HEK293 (cell line): ENCODE data around the gene MGMT.

Experiments used
- BCL11A ChIP-seq: fragments of 450-650 bp; formaldehyde crosslinking; IDR thresholded peaks from 2 replicates; pipeline ENCODE4 v1.5.1; 2016; ENCODE audit warnings: low read depth, missing biosample characterization, missing genetic modification characterization
- CTCF ChIP-seq: fragments of 450-650 bp; formaldehyde crosslinking; IDR thresholded peaks from 2 replicates; pipeline ENCODE4 v1.5.1; 2016; ENCODE audit warnings: missing biosample characterization, missing genetic modification characterization
- REST ChIP-seq: fragments of 450-650 bp; formaldehyde crosslinking; IDR thresholded peaks from 2 replicates; pipeline ENCODE4 v1.5.1; 2016; ENCODE audit warnings: missing biosample characterization, missing genetic modification characterization
- ZNF530 ChIP-seq: fragments of 450-650 bp; formaldehyde crosslinking; IDR thresholded peaks from 2 replicates; pipeline ENCODE4 v1.5.1; 2016; ENCODE audit warnings: low read depth, missing biosample characterization, missing genetic modification characterization
- ZNF747 ChIP-seq: fragments of 450-650 bp; formaldehyde crosslinking; IDR thresholded peaks from 2 replicates; pipeline ENCODE4 v1.5.1; 2016; ENCODE audit warnings: missing biosample characterization, missing genetic modification characterization
- ZNF76 ChIP-seq: fragments of 450-650 bp; formaldehyde crosslinking; IDR thresholded peaks from 2 replicates; pipeline ENCODE4; 2016; ENCODE audit warnings: low read depth, missing biosample characterization, missing genetic modification characterization, borderline replicate concordance
- ZSCAN23 ChIP-seq: fragments of 450-650 bp; formaldehyde crosslinking; IDR thresholded peaks from 2 replicates; pipeline ENCODE4 v1.5.1; 2016; ENCODE audit warnings: missing biosample characterization, missing genetic modification characterization
- ZSCAN5A ChIP-seq: fragments of 450-650 bp; formaldehyde crosslinking; IDR thresholded peaks from 2 replicates; pipeline ENCODE4 v1.5.1; 2016; ENCODE audit warnings: missing biosample characterization, missing genetic modification characterization

- no peak for TF ChIP-seq ZSCAN23 (tag by site-specific recombination)
- no peak for TF ChIP-seq CTCF (tag by site-specific recombination)
- TF ChIP-seq REST (tag by site-specific recombination), result no peak
- no peak for TF ChIP-seq BCL11A (tag by site-specific recombination)
- no peak for TF ChIP-seq ZNF747
- TF ChIP-seq ZNF76 (tag by site-specific recombination), result no peak
- no peak for TF ChIP-seq ZNF530 (tag by site-specific recombination)
- no peak for TF ChIP-seq ZSCAN5A (tag by site-specific recombination)
Measured at GRCh38 chr10:129800796-129801340, 333.8 kb downstream of the MGMT start.
